ENCODE measurements around the gene HVCN1.
"Not testable (repeated sequence)": the region's sequence is repeated elsewhere in the genome, so short reads cannot be mapped to it uniquely, and the experiment has no call there.

GRCh38 chr12:110722892-110723291 lies 34.0 kb upstream of the HVCN1 start:
- not testable (repeated sequence) for TF ChIP-seq POLR2A (IDR thresholded peaks at IDR 0.05; ENCODE audit: low read depth, low read length); POLR2AphosphoS5 (IDR thresholded peaks at IDR 0.05; ENCODE audit: low read depth, low read length); TAF1 (IDR thresholded peaks at IDR 0.05; ENCODE audit: borderline replicate concordance, low read depth, low read length)

Data from GM12892 (cell line).